SH-SY5Y (cell line): ENCODE measurements around the gene TASP1.

Source experiments
- GATA2 ChIP-seq: IDR thresholded peaks from 2 replicates; pipeline ENCODE4 v1.6.1; 2011; ENCODE audit warnings: mild to moderate bottlenecking, low read depth, low read length
- GATA3 ChIP-seq: IDR thresholded peaks from 2 replicates; pipeline ENCODE4 v1.6.1; 2011; ENCODE audit warnings: low read depth, mild to moderate bottlenecking, low read length, moderate library complexity

GRCh38 chr20:13404293-13404692, 234.4 kb downstream of the TASP1 start:
- TF ChIP-seq GATA2 (no peak), GATA3 (no peak)
